Thymus (tissue), 11 donors: Measurements from ENCODE around the gene FAM83B. TPM values are rescaled to one million over a fixed set of nuclear protein-coding genes. Genes with fewer than 3 reads are reported as not detected.
"Not testable (repeated sequence)": the region's sequence is repeated elsewhere in the genome, so short reads cannot be mapped to it uniquely, and the experiment has no call there.

Source experiments
- DNase-seq, 9 donors: peaks; one replicate each; pipeline ENCODE4 v3.0.0-alpha.2; 2013; ENCODE audit warnings: low spot score in 9 of 9, low read depth in 6 of 9, missing footprints in 1 of 9
- H3K27ac ChIP-seq, 2 donors: one replicate each; pipeline ENCODE4 v1.5.1; 2013; ENCODE audit warnings: control low read depth in 1 of 2, low read depth in 1 of 2, low read length in 1 of 2, mild to moderate bottlenecking in 1 of 2, moderate library complexity in 1 of 2
- H3K27me3 ChIP-seq, 2 donors: one replicate each; pipeline ENCODE4 v1.5.1; 2013; ENCODE audit warnings: low read length in 1 of 2; ENCODE audit not compliant: control insufficient read depth in 2 of 2, insufficient read depth in 1 of 2
- H3K36me3 ChIP-seq, 2 donors: one replicate each; pipeline ENCODE4 v1.5.1; 2013; ENCODE audit warnings: low read length in 1 of 2, mild to moderate bottlenecking in 1 of 2, moderate library complexity in 1 of 2; ENCODE audit not compliant: control insufficient read depth in 2 of 2, insufficient read depth in 2 of 2
- H3K4me1 ChIP-seq, 2 donors: one replicate each; pipeline ENCODE4 v1.5.1; 2013; ENCODE audit warnings: low read length in 2 of 2; ENCODE audit not compliant: control insufficient read depth in 2 of 2, insufficient read depth in 2 of 2
- H3K4me3 ChIP-seq, 2 donors: one replicate each; pipeline ENCODE4 v1.5.1; 2013; ENCODE audit warnings: low read length in 2 of 2, control low read depth in 1 of 2, mild to moderate bottlenecking in 1 of 2
- H3K9me3 ChIP-seq, 2 donors: one replicate each; pipeline ENCODE4 v1.5.1; 2013; ENCODE audit warnings: low read length in 1 of 2, mild to moderate bottlenecking in 1 of 2; ENCODE audit not compliant: control insufficient read depth in 2 of 2, insufficient read depth in 1 of 2
- WGBS: extraction: QIAGEN DNeasy Blood & Tissue Kit; methylation state at CpG from one replicate; pipeline ENCODE4 v1.1.7; 2013; 5-methylcytosine and 5-hydroxymethylcytosine counted together
- polyA plus RNA-seq: library from polyadenylated mRNA; stranded (reverse); fragments of 200-250 nt; gene quantifications from one replicate; pipeline ENCODE4 v1.2.3, GENCODE V29; 2013
- total RNA-seq: library from RNA; stranded (reverse); fragments of 120-200 nt; gene quantifications from one replicate; pipeline ENCODE4 v1.2.4, GENCODE V29; 2013
- donor health status: healthy.

The FAM83B gene
- total and polyA plus RNA-seq, 2 donors = 2.0 to 6.6 TPM

DNA sequence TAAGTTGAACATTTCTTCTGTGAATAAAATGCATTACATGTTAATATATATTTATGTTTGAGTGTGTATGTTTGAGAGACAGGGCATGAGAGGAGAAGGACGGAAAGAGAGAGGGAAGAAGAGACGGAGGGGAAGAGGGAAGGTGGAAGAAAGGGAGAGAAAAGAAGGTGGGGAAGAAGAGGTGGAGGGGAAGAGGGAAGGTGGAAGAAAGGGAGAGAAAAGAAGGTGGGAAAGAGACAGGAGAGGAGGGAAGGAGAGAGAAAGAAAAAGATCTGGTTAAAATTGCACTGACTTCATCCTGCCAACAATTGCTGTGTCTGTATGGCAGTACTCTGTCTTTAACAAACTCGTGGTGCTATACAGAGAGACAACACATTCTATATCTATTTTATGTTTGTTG lies 29.0 kb downstream of the FAM83B start:
- Histone ChIP-seq H3K4me3 (no peak overlapping the region), H3K27me3 (no peaks in the 10 kb centered on the region), H3K9me3 (no peaks in the 10 kb centered on the region), H3K27ac (no peak overlapping the region), H3K36me3 (no peaks in the 10 kb centered on the region), H3K4me1 (no peaks in the 10 kb centered on the region)
- DNase-seq = no peak
- 89% methylated on average over 3 of the region's 3 CpGs for WGBS

DNA sequence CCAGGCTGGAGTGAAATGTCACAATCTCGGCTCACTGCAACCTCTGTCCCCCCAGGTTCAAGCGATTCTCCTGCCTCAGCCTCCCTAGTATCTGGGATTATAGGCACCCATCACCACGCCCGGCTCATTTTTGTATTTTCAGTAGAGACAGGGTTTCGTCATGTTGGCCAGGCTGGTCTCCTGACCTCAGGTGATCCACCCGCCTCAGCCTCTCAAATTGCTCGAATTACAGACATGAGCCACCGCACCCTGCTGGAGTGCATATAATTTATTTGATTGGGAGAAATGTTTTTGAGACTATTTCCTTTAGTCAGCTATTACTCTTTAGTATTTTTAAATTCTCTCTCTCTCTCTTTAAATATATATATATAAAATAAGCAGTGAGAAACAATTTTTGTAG lies 29.8 kb downstream of the FAM83B start:
- Histone ChIP-seq H3K9me3 (no peaks in the 10 kb centered on the region), H3K36me3 (no peaks in the 10 kb centered on the region), H3K4me1 (no peaks in the 10 kb centered on the region), H3K27me3 (no peaks in the 10 kb centered on the region), H3K4me3 (no peak overlapping the region), H3K27ac (no peak overlapping the region)
- no peak for DNase-seq
- WGBS = 96% methylated on average over 8 of the region's 8 CpGs

- DNase-seq = no peak
- H3K4me1 ChIP-seq = no peaks in the 10 kb centered on the region
- H3K9me3 ChIP-seq = no peaks in the 10 kb centered on the region
- no peaks in the 10 kb centered on the region for H3K36me3 ChIP-seq
- no peak overlapping the region for H3K27ac ChIP-seq
- H3K27me3 ChIP-seq = no peaks in the 10 kb centered on the region
- H3K4me3 ChIP-seq = no peak overlapping the region
Observed at GRCh38 chr6:54876871-54877270, 30.3 kb downstream of the FAM83B start.

- Histone ChIP-seq H3K36me3 (no peaks in the 10 kb centered on the region), H3K27me3 (no peaks in the 10 kb centered on the region), H3K9me3 (no peaks in the 10 kb centered on the region), H3K27ac (no peak overlapping the region), H3K4me1 (no peaks in the 10 kb centered on the region), H3K4me3 (no peak overlapping the region)
- no peak for DNase-seq
- 96% methylated on average over 5 of the region's 5 CpGs for WGBS
Observed at GRCh38 chr6:54877713-54878317, 31.2 kb downstream of the FAM83B start.

- no peak overlapping the region for H3K4me3 ChIP-seq
- no peak for DNase-seq
- no peaks in the 10 kb centered on the region for H3K4me1 ChIP-seq
- 89% methylated on average over 2 of the region's 2 CpGs for WGBS
- H3K36me3 ChIP-seq = no peaks in the 10 kb centered on the region
- no peaks in the 10 kb centered on the region for H3K9me3 ChIP-seq
- H3K27ac ChIP-seq = no peak overlapping the region
- H3K27me3 ChIP-seq = no peaks in the 10 kb centered on the region
Observed at GRCh38 chr6:54878718-54879117, 32.1 kb downstream of the FAM83B start.

- H3K27me3 ChIP-seq = no peaks in the 10 kb centered on the region
- DNase-seq = no peak
- 82% methylated on average over 8 of the region's 8 CpGs for WGBS
- H3K27ac ChIP-seq = no peak overlapping the region
- H3K4me1 ChIP-seq = no peaks in the 10 kb centered on the region
- no peaks in the 10 kb centered on the region for H3K9me3 ChIP-seq
- H3K36me3 ChIP-seq = no peaks in the 10 kb centered on the region
- H3K4me3 ChIP-seq = no peak overlapping the region
Observed at GRCh38 chr6:54879188-54879985, 32.8 kb downstream of the FAM83B start.

- WGBS = 94% methylated on average over 1 of the region's 1 CpG
- H3K27me3 ChIP-seq = no peaks in the 10 kb centered on the region
Observed at GRCh38 chr6:54881067-54881730, 34.6 kb downstream of the FAM83B start.

DNA sequence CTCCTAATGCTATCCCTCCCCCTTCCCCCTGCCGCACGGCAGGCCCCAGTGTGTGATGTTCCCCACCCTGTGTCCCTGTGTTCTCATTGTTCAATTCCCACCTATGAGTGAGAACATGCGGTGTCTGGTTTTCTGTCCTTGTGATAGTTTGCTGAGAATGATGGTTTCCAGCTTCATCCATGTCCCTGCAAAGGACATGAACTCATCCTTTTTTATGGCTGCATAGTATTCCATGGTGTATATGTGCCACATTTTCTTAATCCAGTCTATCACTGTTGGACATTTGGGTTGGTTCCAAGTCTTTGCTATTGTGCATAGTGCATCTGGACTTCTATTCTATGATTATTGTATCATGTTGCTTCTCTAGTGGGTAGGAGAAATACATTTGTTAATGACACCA lies 35.3 kb downstream of the FAM83B start:
- not testable (repeated sequence) for H3K36me3 ChIP-seq, H3K9me3 ChIP-seq, H3K4me1 ChIP-seq, H3K4me3 ChIP-seq, H3K27me3 ChIP-seq, H3K27ac ChIP-seq, DNase-seq
- 96% methylated on average over 3 of the region's 3 CpGs for WGBS

More at GRCh38 chr6:54881067-54881730, 34.6 kb downstream of the FAM83B start:
- Histone ChIP-seq H3K9me3 (no peaks in the 10 kb centered on the region), H3K27ac (no peak overlapping the region), H3K4me3 (no peak overlapping the region), H3K4me1 (no peaks in the 10 kb centered on the region), H3K36me3 (no peaks in the 10 kb centered on the region)
- DNase-seq = no peak

- no peaks in the 10 kb centered on the region for H3K27me3 ChIP-seq
- no peak for DNase-seq
- H3K4me3 ChIP-seq = no peak overlapping the region
- H3K27ac ChIP-seq = no peak overlapping the region
- no peaks in the 10 kb centered on the region for H3K36me3 ChIP-seq
- H3K9me3 ChIP-seq = no peaks in the 10 kb centered on the region
- WGBS = 96% methylated on average over 4 of the region's 4 CpGs
- H3K4me1 ChIP-seq = no peaks in the 10 kb centered on the region
Observed at GRCh38 chr6:54886932-54887584, 40.5 kb downstream of the FAM83B start.
